B cell (primary cell): Measurements from ENCODE around the gene PTPRT.

Source experiments
- EZH2 ChIP-seq: IDR thresholded peaks from 2 replicates; pipeline ENCODE4 v1.6.1; 2012; ENCODE audit warnings: borderline replicate concordance, low read depth, mild to moderate bottlenecking, moderate library complexity, low read length; ENCODE audit not compliant: insufficient read depth, poor library complexity, severe bottlenecking
- TF ChIP-seq, protein P1 (sequence below): fragments of 200-600 bp; IDR thresholded peaks from one replicate; pipeline ENCODE4 v1.8.0; 2022; ENCODE audit warnings: antibody characterized with exemption, mild to moderate bottlenecking

DNA sequence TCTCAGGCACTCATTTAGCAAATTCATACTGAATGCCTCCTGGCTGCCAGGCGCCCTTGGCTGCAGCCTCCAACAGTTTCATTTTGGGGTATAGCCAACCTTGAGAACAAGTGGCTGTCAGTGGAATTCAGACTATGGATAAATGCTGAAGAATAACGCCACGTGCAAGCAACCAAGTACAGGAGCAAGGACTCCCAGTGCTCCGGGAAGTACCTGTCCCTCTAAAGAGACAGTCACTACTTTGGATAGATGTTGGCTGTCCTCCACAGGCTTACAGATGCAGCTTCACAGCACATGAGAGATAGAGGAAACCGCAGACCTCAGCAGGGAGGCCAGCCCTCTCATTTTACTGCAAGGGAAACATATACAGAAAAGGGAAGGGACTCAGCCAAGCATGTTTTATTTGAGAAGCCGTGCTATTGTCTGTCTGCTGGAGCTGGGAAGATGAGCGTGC is 658.2 kb downstream of the PTPRT start:
- TF ChIP-seq, protein P1, sequence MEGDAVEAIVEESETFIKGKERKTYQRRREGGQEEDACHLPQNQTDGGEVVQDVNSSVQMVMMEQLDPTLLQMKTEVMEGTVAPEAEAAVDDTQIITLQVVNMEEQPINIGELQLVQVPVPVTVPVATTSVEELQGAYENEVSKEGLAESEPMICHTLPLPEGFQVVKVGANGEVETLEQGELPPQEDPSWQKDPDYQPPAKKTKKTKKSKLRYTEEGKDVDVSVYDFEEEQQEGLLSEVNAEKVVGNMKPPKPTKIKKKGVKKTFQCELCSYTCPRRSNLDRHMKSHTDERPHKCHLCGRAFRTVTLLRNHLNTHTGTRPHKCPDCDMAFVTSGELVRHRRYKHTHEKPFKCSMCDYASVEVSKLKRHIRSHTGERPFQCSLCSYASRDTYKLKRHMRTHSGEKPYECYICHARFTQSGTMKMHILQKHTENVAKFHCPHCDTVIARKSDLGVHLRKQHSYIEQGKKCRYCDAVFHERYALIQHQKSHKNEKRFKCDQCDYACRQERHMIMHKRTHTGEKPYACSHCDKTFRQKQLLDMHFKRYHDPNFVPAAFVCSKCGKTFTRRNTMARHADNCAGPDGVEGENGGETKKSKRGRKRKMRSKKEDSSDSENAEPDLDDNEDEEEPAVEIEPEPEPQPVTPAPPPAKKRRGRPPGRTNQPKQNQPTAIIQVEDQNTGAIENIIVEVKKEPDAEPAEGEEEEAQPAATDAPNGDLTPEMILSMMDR = no peak
- TF ChIP-seq EZH2 = no peak
